CD14-positive monocyte (primary cell): ENCODE results near the gene SH3BP5. TPM values are rescaled to one million over a fixed set of nuclear protein-coding genes. Genes with fewer than 3 reads are reported as not detected.

Experiments used
- DNase-seq, 3 donors: peaks; one replicate each; pipeline ENCODE4 v3.0.0-alpha.2; 2011 to 2022
- H2AFZ ChIP-seq: 2 replicates; pipeline ENCODE4 v1.6.0; 2012; ENCODE audit warnings: mild to moderate bottlenecking, low read depth, low read length, inconsistent platforms; ENCODE audit not compliant: insufficient read depth, poor library complexity, severe bottlenecking
- H3K27ac ChIP-seq, 2 donors: 1 replicate in 1 of 2; 2 replicates in 1 of 2; pipeline ENCODE4 v1.5.1; 2012 to 2013; ENCODE audit warnings: low read length in 2 of 2, control low read depth in 1 of 2, inconsistent platforms in 1 of 2, low read depth in 1 of 2, mild to moderate bottlenecking in 1 of 2
- H3K27me3 ChIP-seq, 2 donors: one replicate each; pipeline versions ENCODE4 v1.6.0 to v1.6.1; 2011 to 2013; ENCODE audit warnings: low read length in 2 of 2; ENCODE audit not compliant: control insufficient read depth in 2 of 2, insufficient read depth in 2 of 2
- H3K36me3 ChIP-seq, 2 donors: replicated peaks in 1 of 2; 1 replicate in 1 of 2; 2 replicates in 1 of 2; pipeline versions ENCODE4 v1.5.1 to v1.6.1; 2012 to 2013; ENCODE audit warnings: low read length in 2 of 2, control low read depth in 1 of 2, inconsistent platforms in 1 of 2, mild to moderate bottlenecking in 1 of 2; ENCODE audit not compliant: insufficient read depth in 2 of 2, control insufficient read depth in 1 of 2
- H3K4me1 ChIP-seq, 2 donors: 1 replicate in 1 of 2; 2 replicates in 1 of 2; pipeline versions ENCODE4 v1.5.1 to v1.6.1; 2012 to 2013; ENCODE audit warnings: low read length in 2 of 2, control low read depth in 1 of 2, inconsistent platforms in 1 of 2, mild to moderate bottlenecking in 1 of 2, moderate library complexity in 1 of 2; ENCODE audit not compliant: insufficient read depth in 2 of 2, control insufficient read depth in 1 of 2
- H3K4me2 ChIP-seq: replicated peaks from 2 replicates; pipeline ENCODE3; 2012; ENCODE audit warnings: low read length, moderate library complexity, mild to moderate bottlenecking; ENCODE audit not compliant: poor library complexity, severe bottlenecking; ENCODE audit errors: extremely low read depth
- H3K4me3 ChIP-seq, 3 experiments: fragments of 200-600 bp in 1 of 3; sonication (generic) in 1 of 3; replicated peaks in 1 of 3; 1 replicate in 2 of 3; 2 replicates in 1 of 3; pipeline ENCODE4 v1.5.1; 2011 to 2013; ENCODE audit warnings: low read length in 3 of 3, mild to moderate bottlenecking in 3 of 3, control low read depth in 2 of 3, low read depth in 2 of 3, inconsistent platforms in 1 of 3, moderate library complexity in 1 of 3
- H3K79me2 ChIP-seq: 2 replicates; pipeline ENCODE4 v1.6.0; 2012; ENCODE audit warnings: mild to moderate bottlenecking, control low read depth, inconsistent platforms, low read length, moderate library complexity; ENCODE audit not compliant: insufficient read depth
- H3K9ac ChIP-seq: 2 replicates; pipeline ENCODE4 v1.6.0; 2017; ENCODE audit warnings: low read length, mild to moderate bottlenecking; ENCODE audit not compliant: insufficient read depth, poor library complexity, severe bottlenecking
- H3K9me3 ChIP-seq, 2 donors: replicated peaks in 1 of 2; 1 replicate in 1 of 2; 2 replicates in 1 of 2; pipeline versions ENCODE4 v1.5.1 to v1.6.1; 2012 to 2013; ENCODE audit warnings: low read length in 2 of 2, control low read depth in 1 of 2; ENCODE audit not compliant: control insufficient read depth in 1 of 2, insufficient read depth in 1 of 2
- H4K20me1 ChIP-seq: 2 replicates; pipeline ENCODE4 v1.6.0; 2012; ENCODE audit warnings: mild to moderate bottlenecking, low read length, control low read depth, moderate library complexity; ENCODE audit not compliant: insufficient read depth
- H3K27ac Mint-ChIP-seq, 7 donors: one replicate each; pipeline ENCODE4 v1.8.0; 2020; ENCODE audit warnings: mild to moderate bottlenecking in 7 of 7, mixed read lengths in 7 of 7, moderate library complexity in 6 of 7, inconsistent platforms in 2 of 7
- H3K27me3 Mint-ChIP-seq, 3 donors: one replicate each; pipeline ENCODE4 v1.8.0; 2021 to 2022; ENCODE audit warnings: low read depth in 3 of 3, mild to moderate bottlenecking in 3 of 3, mixed read lengths in 3 of 3, moderate library complexity in 3 of 3, inconsistent platforms in 1 of 3
- H3K36me3 Mint-ChIP-seq, 2 donors: one replicate each; pipeline ENCODE4 v1.8.0; 2020; ENCODE audit warnings: mixed read lengths in 2 of 2, inconsistent platforms in 1 of 2, mild to moderate bottlenecking in 1 of 2
- H3K4me1 Mint-ChIP-seq: one replicate; pipeline ENCODE4 v1.8.0; 2020; ENCODE audit warnings: mild to moderate bottlenecking, mixed read lengths
- H3K4me3 Mint-ChIP-seq, 2 donors: one replicate each; pipeline ENCODE4 v1.8.0; 2020; ENCODE audit warnings: mild to moderate bottlenecking in 2 of 2, mixed read lengths in 2 of 2, moderate library complexity in 1 of 2
- H3K9me3 Mint-ChIP-seq, 7 donors: one replicate each; pipeline ENCODE4 v1.8.0; 2020 to 2022; ENCODE audit warnings: mixed read lengths in 7 of 7, mild to moderate bottlenecking in 6 of 7, moderate library complexity in 6 of 7, inconsistent platforms in 2 of 7
- WGBS: methylation state at CpG from one replicate; pipeline ENCODE4 v1.1.5; 2013; ENCODE audit warnings: missing lambda C conversion rate; ENCODE audit not compliant: insufficient coverage; 5-methylcytosine and 5-hydroxymethylcytosine counted together
- intact Hi-C, 2 donors: fragments of 100-400 bp; cut with micrococcal nuclease; formaldehyde crosslinking; loops; one replicate each; pipeline versions ENCODE4 v1.15.0 to v1.15.1; 2023
- polyA plus RNA-seq, 3 donors: library from polyadenylated mRNA; depleted of rRNA in 1 of 3; unstranded in 2 of 3; stranded (reverse) in 1 of 3; fragments of 300-500 nt in 2 of 3; fragments of >200 nt in 1 of 3; fragmentation: Illumina TruSeq in 2 of 3; gene quantifications; 1 replicate in 2 of 3; 2 replicates in 1 of 3; pipeline ENCODE4 v1.2.3, GENCODE V29; 2012 to 2021
- TF ChIP-seq, protein P1 (sequence below): fragments of 200-600 bp; IDR thresholded peaks from one replicate; pipeline ENCODE4 v1.8.0; 2022; ENCODE audit warnings: antibody characterized with exemption, mild to moderate bottlenecking

SH3BP5 gene
- polyA plus RNA-seq, 3 donors, result 10.7 to 29.6 (median 22.8) TPM

DNA sequence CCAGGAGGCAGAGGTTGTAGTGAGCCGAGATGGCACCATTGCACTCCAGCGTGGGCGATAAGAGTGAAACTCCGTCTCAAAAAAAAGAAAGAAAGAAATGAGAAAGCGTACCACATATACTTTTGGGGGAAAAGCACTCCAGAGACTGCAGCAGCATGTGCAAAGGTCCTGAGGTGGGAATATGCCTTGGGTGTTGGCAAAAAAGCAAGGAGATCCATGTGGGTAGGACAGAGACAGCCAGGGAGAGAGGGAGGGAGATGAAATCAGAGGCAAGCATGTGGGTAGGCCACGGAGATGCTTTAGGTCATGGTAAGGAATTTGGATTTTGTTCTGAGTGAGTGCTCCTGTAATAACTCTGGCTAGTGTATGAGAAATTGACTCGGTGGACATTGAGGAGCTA is 3.7 kb upstream of the SH3BP5 start:
- Histone ChIP-seq H4K20me1 (peaks cover 6% of the 10 kb centered on the region), H2AFZ (no peak overlapping the region), H3K79me2 (peaks cover 12% of the 10 kb centered on the region), H3K4me3 (no peak overlapping the region), H3K36me3 (no peaks in the 10 kb centered on the region), H3K4me2 (no peak overlapping the region), H3K27me3 (no peaks in the 10 kb centered on the region), H3K9me3 (no peaks in the 10 kb centered on the region), H3K9ac (no peak overlapping the region), H3K4me1 (peaks cover 24 to 33% of the 10 kb centered on the region in 2 donors), H3K27ac (no peak overlapping the region)
- Mint-ChIP-seq H3K4me3 (no peak overlapping the region), H3K4me1 (peaks cover 23% of the 10 kb centered on the region), H3K27ac (no peak overlapping the region), H3K27me3 (peaks cover 8 to 11% (median 11%) of the 10 kb centered on the region in 3 donors), H3K9me3 (peaks cover 0 to 3% (median 0%) of the 10 kb centered on the region in 7 donors), H3K36me3 (peaks cover 0 to 7% of the 10 kb centered on the region in 2 donors)
- WGBS, result 95% methylated on average over 7 of the region's 7 CpGs
- DNase-seq, result no peak
- TF ChIP-seq, protein P1, sequence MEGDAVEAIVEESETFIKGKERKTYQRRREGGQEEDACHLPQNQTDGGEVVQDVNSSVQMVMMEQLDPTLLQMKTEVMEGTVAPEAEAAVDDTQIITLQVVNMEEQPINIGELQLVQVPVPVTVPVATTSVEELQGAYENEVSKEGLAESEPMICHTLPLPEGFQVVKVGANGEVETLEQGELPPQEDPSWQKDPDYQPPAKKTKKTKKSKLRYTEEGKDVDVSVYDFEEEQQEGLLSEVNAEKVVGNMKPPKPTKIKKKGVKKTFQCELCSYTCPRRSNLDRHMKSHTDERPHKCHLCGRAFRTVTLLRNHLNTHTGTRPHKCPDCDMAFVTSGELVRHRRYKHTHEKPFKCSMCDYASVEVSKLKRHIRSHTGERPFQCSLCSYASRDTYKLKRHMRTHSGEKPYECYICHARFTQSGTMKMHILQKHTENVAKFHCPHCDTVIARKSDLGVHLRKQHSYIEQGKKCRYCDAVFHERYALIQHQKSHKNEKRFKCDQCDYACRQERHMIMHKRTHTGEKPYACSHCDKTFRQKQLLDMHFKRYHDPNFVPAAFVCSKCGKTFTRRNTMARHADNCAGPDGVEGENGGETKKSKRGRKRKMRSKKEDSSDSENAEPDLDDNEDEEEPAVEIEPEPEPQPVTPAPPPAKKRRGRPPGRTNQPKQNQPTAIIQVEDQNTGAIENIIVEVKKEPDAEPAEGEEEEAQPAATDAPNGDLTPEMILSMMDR, result no peak
- intact Hi-C loops, result no loop called here

DNA sequence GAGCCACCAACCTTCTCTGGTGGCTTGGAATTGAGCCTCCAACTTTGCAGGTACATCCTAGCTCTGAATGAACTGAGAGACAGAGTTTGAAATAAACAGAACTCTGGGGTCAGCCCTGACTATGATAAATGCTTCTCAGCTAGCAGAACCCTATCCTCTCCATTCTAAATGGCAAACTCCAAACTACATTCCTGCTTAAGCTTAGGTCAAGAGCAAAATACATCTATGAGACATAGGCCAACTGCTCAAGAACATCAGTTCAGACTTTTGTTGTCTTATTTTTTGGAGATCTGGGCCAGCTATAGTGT is 1.5 kb upstream of the SH3BP5 start:
- Histone ChIP-seq H3K36me3 (peaks cover 9 to 10% of the 10 kb centered on the region in 2 donors), H3K79me2 (peaks cover 18% of the 10 kb centered on the region), H3K4me2 (no peak overlapping the region), H3K4me1 (peaks cover 18 to 34% of the 10 kb centered on the region in 2 donors), H3K9ac (no peak overlapping the region), H2AFZ (no peak overlapping the region), H3K27me3 (peaks cover 2 to 3% of the 10 kb centered on the region in 2 donors), H3K27ac (no peak overlapping the region), H3K4me3 (no peak overlapping the region), H4K20me1 (peaks cover 28% of the 10 kb centered on the region), H3K9me3 (no peaks in the 10 kb centered on the region)
- no peak for DNase-seq
- H3K9me3 Mint-ChIP-seq, result peaks cover 0 to 3% (median 0%) of the 10 kb centered on the region in 7 donors
- TF ChIP-seq, protein P1, result no peak
- intact Hi-C loops, result loop anchor here (2.0 to 5.0 kb wide), 5 partner anchors 37 to 223 kb away; no protein-coding TSS in a partner anchor
- peaks cover 19 to 22% (median 21%) of the 10 kb centered on the region in 3 donors for H3K27me3 Mint-ChIP-seq
- peaks cover 15 to 28% of the 10 kb centered on the region in 2 donors for H3K36me3 Mint-ChIP-seq
- no peak overlapping the region for H3K4me3 Mint-ChIP-seq
- peaks cover 31% of the 10 kb centered on the region for H3K4me1 Mint-ChIP-seq
- no peak overlapping the region for H3K27ac Mint-ChIP-seq
